Esophagus muscularis mucosa (tissue), 4 donors: Measurements from ENCODE around the gene CLEC19A. TPM values are rescaled to one million over a fixed set of nuclear protein-coding genes. Genes with fewer than 3 reads are reported as not detected.

ENCODE experiments used
- DNase-seq: peaks from one replicate; pipeline ENCODE4 v3.0.0-alpha.2; 2017; ENCODE audit errors: extremely low spot score
- H3K27ac ChIP-seq, 4 donors: fragments of 200-600 bp; sonication (generic); replicated peaks in 1 of 4; 1 replicate in 3 of 4; 2 replicates in 1 of 4; pipeline ENCODE4 v1.5.1; 2016 to 2019; ENCODE audit warnings: mild to moderate bottlenecking in 1 of 4
- H3K27me3 ChIP-seq, 4 donors: fragments of 200-600 bp; sonication (generic); one replicate each; pipeline versions ENCODE4 v1.5.1 to v1.6.0; 2016 to 2019
- H3K36me3 ChIP-seq, 4 donors: fragments of 200-600 bp; sonication (generic); one replicate each; pipeline ENCODE4 v1.5.1; 2016 to 2019
- H3K4me1 ChIP-seq, 4 donors: fragments of 200-600 bp; sonication (generic); one replicate each; pipeline ENCODE4 v1.5.1; 2016 to 2019
- H3K4me3 ChIP-seq, 4 donors: fragments of 200-600 bp; sonication (generic); 1 replicate in 2 of 4; 2 replicates in 2 of 4; pipeline ENCODE4 v1.5.1; 2016 to 2019; ENCODE audit warnings: mild to moderate bottlenecking in 4 of 4, moderate library complexity in 1 of 4
- H3K9me3 ChIP-seq, 4 donors: fragments of 200-600 bp; sonication (generic); 1 replicate in 3 of 4; 2 replicates in 1 of 4; pipeline ENCODE4 v1.5.1; 2016 to 2019
- CTCF ChIP-seq, 3 experiments: fragments of 200-600 bp in 2 of 3; fragments of 450-650 bp in 1 of 3; sonication (generic) in 2 of 3; IDR thresholded peaks; one replicate each; pipeline ENCODE4 v1.5.1; 2017 to 2019; ENCODE audit warnings: antibody characterized with exemption in 3 of 3, mild to moderate bottlenecking in 2 of 3, moderate library complexity in 1 of 3
- EP300 ChIP-seq: sonication (generic); formaldehyde crosslinking; IDR thresholded peaks from one replicate; pipeline ENCODE4 v1.6.1; 2017; ENCODE audit warnings: antibody characterized with exemption
- POLR2A ChIP-seq: fragments of 450-650 bp; IDR thresholded peaks from one replicate; pipeline ENCODE4 v1.6.1; 2017; ENCODE audit warnings: antibody characterized with exemption, moderate library complexity, mild to moderate bottlenecking, low read depth
- POLR2AphosphoS5 ChIP-seq, 2 donors: sonication (generic); formaldehyde crosslinking; IDR thresholded peaks; one replicate each; pipeline ENCODE4 v1.6.1; 2017; ENCODE audit warnings: antibody characterized with exemption in 2 of 2
- WGBS: methylation state at CpG from one replicate; pipeline ENCODE4 v1.1.5; 2018; 5-methylcytosine and 5-hydroxymethylcytosine counted together
- intact Hi-C: fragments of 100-400 bp; cut with DNase I; formaldehyde crosslinking; loops from one replicate; pipeline ENCODE4 v1.15.1; 2023
- total RNA-seq, 4 donors: library from RNA; depleted of rRNA; stranded (reverse); fragments of >200 nt; gene quantifications; one replicate each; pipeline versions ENCODE4 v1.1.0 to v1.2.1, GENCODE V29; 2016

CLEC19A gene
- total RNA-seq, 4 donors from 2014 or later, result not detected

- no peak overlapping the region for H3K27ac ChIP-seq
- no peaks in the 10 kb centered on the region for H3K36me3 ChIP-seq
- intact Hi-C loops, result no loop called here
- WGBS, result 67% methylated on average over 4 of the region's 4 CpGs
- H3K27me3 ChIP-seq, result peaks cover 0 to 15% (median 0%) of the 10 kb centered on the region in 4 donors
- DNase-seq, result no peak
- peaks cover 0 to 5% (median 0%) of the 10 kb centered on the region in 4 donors for H3K4me1 ChIP-seq
- H3K4me3 ChIP-seq, result no peak overlapping the region
- H3K9me3 ChIP-seq, result peaks cover 0 to 3% (median 0%) of the 10 kb centered on the region in 4 donors
- TF ChIP-seq POLR2AphosphoS5 (IDR thresholded peaks at IDR 0.05), result no peak
- TF ChIP-seq POLR2A, result no peak
- TF ChIP-seq CTCF (IDR thresholded peaks at IDR 0.05), result no peak
- TF ChIP-seq EP300, result no peak
These were observed 59.4 kb downstream of the CLEC19A start for GRCh38 chr16:19344980-19345379.

- Histone ChIP-seq H3K36me3 (no peaks in the 10 kb centered on the region), H3K9me3 (peaks cover 0 to 3% (median 0%) of the 10 kb centered on the region in 4 donors), H3K4me3 (no peak overlapping the region), H3K27me3 (peaks cover 0 to 15% (median 0%) of the 10 kb centered on the region in 4 donors), H3K27ac (no peak overlapping the region), H3K4me1 (peaks cover 0 to 5% (median 0%) of the 10 kb centered on the region in 4 donors)
- TF ChIP-seq CTCF (IDR thresholded peaks at IDR 0.05), result no peak
- WGBS, result 21% methylated on average over 3 of the region's 3 CpGs
- intact Hi-C loops, result no loop called here
- no peak for DNase-seq
These were observed 60.9 kb downstream of the CLEC19A start for GRCh38 chr16:19346335-19346922.

- peaks cover 0 to 15% (median 0%) of the 10 kb centered on the region in 4 donors for H3K27me3 ChIP-seq
- TF ChIP-seq CTCF (IDR thresholded peaks at IDR 0.05), result no peak
- TF ChIP-seq EP300, result no peak
- no peak for TF ChIP-seq POLR2A
- TF ChIP-seq POLR2AphosphoS5 (IDR thresholded peaks at IDR 0.05), result no peak
- DNase-seq, result no peak
- H3K36me3 ChIP-seq, result no peaks in the 10 kb centered on the region
- 86% methylated on average over 6 of the region's 6 CpGs for WGBS
- no peak overlapping the region for H3K4me3 ChIP-seq
- intact Hi-C loops, result no loop called here
- H3K9me3 ChIP-seq, result peaks cover 0 to 3% (median 0%) of the 10 kb centered on the region in 4 donors
- H3K27ac ChIP-seq, result no peak overlapping the region
- H3K4me1 ChIP-seq, result peaks cover 0 to 5% (median 0%) of the 10 kb centered on the region in 4 donors
These were observed 62.6 kb downstream of the CLEC19A start for GRCh38 chr16:19348125-19348524.

- H3K36me3 ChIP-seq, result no peaks in the 10 kb centered on the region
- no peak overlapping the region for H3K27ac ChIP-seq
- intact Hi-C loops, result no loop called here
- WGBS, result 12% methylated on average over 10 of the region's 11 CpGs
- no peak overlapping the region for H3K4me3 ChIP-seq
- TF ChIP-seq EP300 (no peak), POLR2A (no peak), CTCF (IDR thresholded peaks at IDR 0.05) (no peak), POLR2AphosphoS5 (IDR thresholded peaks at IDR 0.05) (no peak)
- H3K4me1 ChIP-seq, result peaks cover 0 to 5% (median 0%) of the 10 kb centered on the region in 4 donors
- DNase-seq, result no peak
- H3K27me3 ChIP-seq, result peaks cover 0 to 15% (median 0%) of the 10 kb centered on the region in 4 donors
- peaks cover 0 to 3% (median 0%) of the 10 kb centered on the region in 4 donors for H3K9me3 ChIP-seq
These were observed 63.2 kb downstream of the CLEC19A start for GRCh38 chr16:19348578-19349315.
